ENCODE data around the gene PTGES2.
A peak's percentile ranks its signal among the peaks of the same experiment; 100 is the strongest.

PTGES2 gene

GRCh38 chr9:128127568-128127989, at the start of gene PTGES2:
PTGES2 (minus strand) TSS chr9:128127729; CDS start chr9:128127717, 12 bp downstream.
- peak; percentile 63 to 68 for DNase-seq (ENCODE audit: low read depth in 2 of 2)

GRCh38 chr9:128175726-128176125, 48.2 kb upstream of the PTGES2 start:
- no peak for DNase-seq (ENCODE audit: low read depth in 2 of 2)

- no peak for DNase-seq (ENCODE audit: low read depth in 2 of 2)
These were observed 47.6 kb upstream of the PTGES2 start for GRCh38 chr9:128175102-128175563.

GRCh38 chr9:128174062-128174461, 46.5 kb upstream of the PTGES2 start:
- DNase-seq (ENCODE audit: low read depth in 2 of 2), result no peak

- DNase-seq (ENCODE audit: low read depth in 2 of 2), result no peak
These were observed 42.4 kb upstream of the PTGES2 start for GRCh38 chr9:128169925-128170324.

GRCh38 chr9:128169492-128169891, 42.0 kb upstream of the PTGES2 start:
- no peak for DNase-seq (ENCODE audit: low read depth in 2 of 2)

GRCh38 chr9:128168731-128169308, 41.3 kb upstream of the PTGES2 start:
- no peak for DNase-seq (ENCODE audit: low read depth in 2 of 2)

- no peak for DNase-seq (ENCODE audit: low read depth in 2 of 2)
These were observed 39.7 kb upstream of the PTGES2 start for GRCh38 chr9:128167209-128167608.

GRCh38 chr9:128166169-128166568, 38.6 kb upstream of the PTGES2 start:
- DNase-seq (ENCODE audit: low read depth in 2 of 2), result no peak

GRCh38 chr9:128164307-128164885, 36.9 kb upstream of the PTGES2 start:
- no peak for DNase-seq (ENCODE audit: low read depth in 2 of 2)

GRCh38 chr9:128163523-128164306, 36.2 kb upstream of the PTGES2 start:
- DNase-seq (ENCODE audit: low read depth in 2 of 2), result no peak

GRCh38 chr9:128163027-128163515, 35.5 kb upstream of the PTGES2 start:
- no peak for DNase-seq (ENCODE audit: low read depth in 2 of 2)

- DNase-seq (ENCODE audit: low read depth in 2 of 2), result no peak
These were observed 34.9 kb upstream of the PTGES2 start for GRCh38 chr9:128162215-128163026.

- no peak for DNase-seq (ENCODE audit: low read depth in 2 of 2)
These were observed 33.8 kb upstream of the PTGES2 start for GRCh38 chr9:128161215-128161902.

GRCh38 chr9:128160603-128160987, 33.1 kb upstream of the PTGES2 start:
- peak; percentile 41 to 48 for DNase-seq (ENCODE audit: low read depth in 2 of 2)

GRCh38 chr9:128159784-128160602, 32.5 kb upstream of the PTGES2 start, which contains the start of gene BBLN:
BBLN (plus strand) TSS chr9:128160265; CDS start chr9:128160408, 143 bp downstream.
- peak; percentile 86 for DNase-seq (ENCODE audit: low read depth in 2 of 2)

- peak in 1 of 2 donors; percentile 13 for DNase-seq (ENCODE audit: low read depth in 2 of 2)
These were observed 31.9 kb upstream of the PTGES2 start for GRCh38 chr9:128159522-128159783.

GRCh38 chr9:128155736-128156500, 28.4 kb upstream of the PTGES2 start:
- DNase-seq (ENCODE audit: low read depth in 2 of 2), result no peak

GRCh38 chr9:128153947-128154695, 26.6 kb upstream of the PTGES2 start:
- DNase-seq (ENCODE audit: low read depth in 2 of 2), result no peak
